Parathyroid adenoma (tissue), 2 donors: ENCODE data around the gene NCOR1.
"Not testable (repeated sequence)": the region's sequence is repeated elsewhere in the genome, so short reads cannot be mapped to it uniquely, and the experiment has no call there.

Experiments used
- H2AFZ ChIP-seq: fragments of 300-600 bp; sonication (generic); one replicate; pipeline ENCODE4 v1.7.0; 2017; ENCODE audit warnings: antibody characterized with exemption, mild to moderate bottlenecking
- H3K27ac ChIP-seq: fragments of 300-600 bp; sonication (generic); one replicate; pipeline ENCODE4 v1.7.0; 2017
- H3K27me3 ChIP-seq: fragments of 300-600 bp; sonication (generic); one replicate; pipeline ENCODE4 v1.7.0; 2017; ENCODE audit warnings: low read length; ENCODE audit not compliant: control insufficient read depth, insufficient read depth
- H3K36me3 ChIP-seq: fragments of 300-600 bp; sonication (generic); one replicate; pipeline ENCODE4 v1.7.0; 2017; ENCODE audit warnings: low read length; ENCODE audit not compliant: control insufficient read depth, insufficient read depth
- H3K4me1 ChIP-seq: fragments of 300-600 bp; sonication (generic); one replicate; pipeline ENCODE4 v1.7.0; 2017; ENCODE audit warnings: control low read depth
- H3K4me2 ChIP-seq: fragments of 300-600 bp; sonication (generic); one replicate; pipeline ENCODE4 v1.7.0; 2017; ENCODE audit warnings: low read length
- H3K4me3 ChIP-seq: fragments of 300-600 bp; sonication (generic); one replicate; pipeline ENCODE4 v1.7.0; 2017; ENCODE audit warnings: low read depth, low read length
- H3K79me2 ChIP-seq: fragments of 300-600 bp; sonication (generic); one replicate; pipeline ENCODE4 v1.7.0; 2017; ENCODE audit warnings: control low read depth
- H3K9ac ChIP-seq: fragments of 300-600 bp; sonication (generic); one replicate; pipeline ENCODE4 v1.7.0; 2017; ENCODE audit warnings: mild to moderate bottlenecking
- H3K9me3 ChIP-seq: fragments of 300-600 bp; sonication (generic); one replicate; pipeline ENCODE4 v1.7.0; 2017; ENCODE audit warnings: low read length; ENCODE audit not compliant: control insufficient read depth
- TF ChIP-seq, protein P1 (sequence below): fragments of 300-600 bp; sonication (generic); IDR thresholded peaks from one replicate; pipeline ENCODE4 v1.7.0; 2017; ENCODE audit warnings: antibody characterized with exemption, mild to moderate bottlenecking
- donor health status: primary hyperparathyroidism.

NCOR1 gene

DNA sequence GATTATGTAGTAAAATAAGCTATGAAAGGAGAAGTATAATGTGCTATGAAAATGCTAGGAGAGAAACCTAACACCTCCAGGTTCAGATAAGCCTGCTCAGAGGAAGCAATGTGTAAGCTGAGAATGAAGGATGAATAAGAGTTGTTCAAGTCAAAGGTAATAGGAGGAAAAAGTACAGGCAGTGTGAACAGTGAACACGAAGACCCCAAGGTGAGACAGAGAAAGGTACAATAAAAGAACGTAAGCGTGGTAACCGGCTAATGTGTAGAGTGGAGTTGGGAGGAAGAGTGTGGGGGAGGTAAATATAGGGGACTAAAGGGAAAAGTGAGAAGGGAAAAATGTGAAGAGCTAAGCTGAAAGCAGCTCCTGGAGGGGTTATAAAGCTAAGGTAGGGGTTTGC lies 141.5 kb downstream of the NCOR1 start:
- peaks cover 2% of the 10 kb centered on the region for H3K79me2 ChIP-seq
- H3K4me3 ChIP-seq, result no peak overlapping the region
- H3K27ac ChIP-seq, result no peak overlapping the region
- no peaks in the 10 kb centered on the region for H3K27me3 ChIP-seq
- H3K4me2 ChIP-seq, result no peak overlapping the region
- H3K4me1 ChIP-seq, result no peaks in the 10 kb centered on the region
- no peak overlapping the region for H3K9ac ChIP-seq
- TF ChIP-seq, protein P1, sequence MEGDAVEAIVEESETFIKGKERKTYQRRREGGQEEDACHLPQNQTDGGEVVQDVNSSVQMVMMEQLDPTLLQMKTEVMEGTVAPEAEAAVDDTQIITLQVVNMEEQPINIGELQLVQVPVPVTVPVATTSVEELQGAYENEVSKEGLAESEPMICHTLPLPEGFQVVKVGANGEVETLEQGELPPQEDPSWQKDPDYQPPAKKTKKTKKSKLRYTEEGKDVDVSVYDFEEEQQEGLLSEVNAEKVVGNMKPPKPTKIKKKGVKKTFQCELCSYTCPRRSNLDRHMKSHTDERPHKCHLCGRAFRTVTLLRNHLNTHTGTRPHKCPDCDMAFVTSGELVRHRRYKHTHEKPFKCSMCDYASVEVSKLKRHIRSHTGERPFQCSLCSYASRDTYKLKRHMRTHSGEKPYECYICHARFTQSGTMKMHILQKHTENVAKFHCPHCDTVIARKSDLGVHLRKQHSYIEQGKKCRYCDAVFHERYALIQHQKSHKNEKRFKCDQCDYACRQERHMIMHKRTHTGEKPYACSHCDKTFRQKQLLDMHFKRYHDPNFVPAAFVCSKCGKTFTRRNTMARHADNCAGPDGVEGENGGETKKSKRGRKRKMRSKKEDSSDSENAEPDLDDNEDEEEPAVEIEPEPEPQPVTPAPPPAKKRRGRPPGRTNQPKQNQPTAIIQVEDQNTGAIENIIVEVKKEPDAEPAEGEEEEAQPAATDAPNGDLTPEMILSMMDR, result no peak
- no peak overlapping the region for H2AFZ ChIP-seq
- no peaks in the 10 kb centered on the region for H3K9me3 ChIP-seq
- no peaks in the 10 kb centered on the region for H3K36me3 ChIP-seq

DNA sequence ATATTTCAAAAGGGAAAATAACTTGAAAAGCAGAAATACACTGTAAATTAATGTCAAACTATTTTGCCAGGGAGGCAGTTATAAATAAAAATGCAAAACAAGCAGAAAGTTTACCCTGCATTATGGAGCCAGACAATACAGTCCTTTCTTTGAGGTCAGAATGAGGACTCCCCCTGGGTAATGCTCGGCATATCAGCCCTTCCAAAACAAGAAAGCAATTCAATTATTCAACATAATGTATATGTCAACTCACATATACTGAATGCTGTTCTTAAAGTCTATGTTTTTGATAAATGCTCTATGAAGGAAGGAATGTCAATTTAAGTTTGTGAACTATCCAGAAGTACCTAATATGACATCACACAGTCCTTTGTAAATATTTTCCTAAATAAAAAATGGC lies 143.3 kb downstream of the NCOR1 start:
- no peaks in the 10 kb centered on the region for H3K36me3 ChIP-seq
- no peak overlapping the region for H3K27ac ChIP-seq
- TF ChIP-seq, protein P1, result no peak
- H3K9me3 ChIP-seq, result no peaks in the 10 kb centered on the region
- H3K79me2 ChIP-seq, result peaks cover 2% of the 10 kb centered on the region
- H3K9ac ChIP-seq, result no peak overlapping the region
- no peak overlapping the region for H3K4me2 ChIP-seq
- H3K27me3 ChIP-seq, result no peaks in the 10 kb centered on the region
- no peak overlapping the region for H2AFZ ChIP-seq
- no peak overlapping the region for H3K4me3 ChIP-seq
- H3K4me1 ChIP-seq, result no peaks in the 10 kb centered on the region

DNA sequence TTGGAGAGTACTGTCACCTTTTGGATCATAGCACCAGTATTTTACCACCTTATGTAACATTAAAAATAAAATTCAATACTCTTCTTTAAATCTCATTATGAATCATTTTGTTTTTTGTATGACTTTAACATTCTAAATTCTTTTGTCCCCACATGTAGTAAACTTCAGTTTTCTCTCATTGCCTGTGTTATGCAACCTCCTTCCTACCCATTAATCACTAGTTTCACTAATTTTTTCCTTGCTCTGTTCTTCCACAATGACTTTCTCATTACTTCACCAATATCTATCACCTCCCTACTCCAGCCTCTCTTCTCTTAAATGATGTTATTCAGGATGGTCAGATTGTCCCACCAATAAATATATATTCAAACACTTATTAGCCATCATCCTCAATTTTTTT lies 147.0 kb downstream of the NCOR1 start:
- H3K4me1 ChIP-seq, result no peaks in the 10 kb centered on the region
- H3K9me3 ChIP-seq, result no peaks in the 10 kb centered on the region
- TF ChIP-seq, protein P1, result no peak
- no peaks in the 10 kb centered on the region for H3K27me3 ChIP-seq
- no peak overlapping the region for H3K9ac ChIP-seq
- H3K4me2 ChIP-seq, result no peak overlapping the region
- no peaks in the 10 kb centered on the region for H3K36me3 ChIP-seq
- no peak overlapping the region for H3K27ac ChIP-seq
- H2AFZ ChIP-seq, result no peak overlapping the region
- peaks cover 2% of the 10 kb centered on the region for H3K79me2 ChIP-seq
- no peak overlapping the region for H3K4me3 ChIP-seq

DNA sequence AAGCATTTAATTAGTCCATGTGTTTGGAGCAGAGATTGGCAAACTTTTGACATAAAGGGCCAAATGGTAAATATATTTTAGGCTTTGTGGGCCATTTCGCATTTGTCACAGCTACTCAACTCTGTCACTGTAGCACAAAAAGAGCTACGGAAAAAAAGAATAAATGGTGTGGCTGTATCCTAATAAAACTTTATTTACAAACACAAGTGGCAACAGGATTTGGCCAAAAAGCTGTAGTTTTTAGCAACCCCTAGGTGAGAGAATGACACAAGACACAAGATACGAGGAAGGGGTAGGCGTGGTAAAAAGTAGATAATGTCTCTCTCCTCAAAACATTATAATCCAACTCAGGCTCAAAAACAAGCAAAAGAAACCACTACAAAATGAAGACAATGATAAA lies 149.2 kb downstream of the NCOR1 start:
- no peak overlapping the region for H3K4me3 ChIP-seq
- no peaks in the 10 kb centered on the region for H3K4me1 ChIP-seq
- no peaks in the 10 kb centered on the region for H3K36me3 ChIP-seq
- H3K9me3 ChIP-seq, result no peaks in the 10 kb centered on the region
- H3K27me3 ChIP-seq, result no peaks in the 10 kb centered on the region
- no peak overlapping the region for H3K4me2 ChIP-seq
- peaks cover 2% of the 10 kb centered on the region for H3K79me2 ChIP-seq
- TF ChIP-seq, protein P1, result no peak
- no peak overlapping the region for H3K27ac ChIP-seq
- H2AFZ ChIP-seq, result no peak overlapping the region
- no peak overlapping the region for H3K9ac ChIP-seq

DNA sequence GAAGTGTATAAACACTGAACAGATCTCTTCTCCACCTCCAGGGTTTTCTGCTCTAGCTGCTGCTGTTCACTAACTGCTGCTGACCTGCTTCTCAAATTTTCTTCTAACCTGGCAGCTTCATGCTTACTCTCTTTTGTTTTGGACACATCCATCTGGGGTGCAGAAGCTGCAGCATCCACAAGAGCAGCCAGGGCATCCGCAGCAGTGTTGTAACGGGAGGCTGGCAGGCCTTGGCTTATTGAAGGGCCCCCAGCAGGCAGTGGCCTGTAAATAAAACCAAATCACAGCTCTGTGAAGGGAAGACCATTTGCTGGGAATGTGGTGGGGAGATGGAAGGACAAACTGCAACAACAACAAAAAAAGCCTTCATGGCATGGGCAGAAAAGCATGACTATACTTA lies 153.7 kb downstream of the NCOR1 start:
- TF ChIP-seq, protein P1, result no peak
- H3K79me2 ChIP-seq, result no peaks in the 10 kb centered on the region
- H3K27ac ChIP-seq, result no peak overlapping the region
- H3K4me2 ChIP-seq, result no peak overlapping the region
- H3K27me3 ChIP-seq, result no peaks in the 10 kb centered on the region
- H3K36me3 ChIP-seq, result no peaks in the 10 kb centered on the region
- H2AFZ ChIP-seq, result no peak overlapping the region
- H3K9me3 ChIP-seq, result no peaks in the 10 kb centered on the region
- no peak overlapping the region for H3K4me3 ChIP-seq
- no peaks in the 10 kb centered on the region for H3K4me1 ChIP-seq
- no peak overlapping the region for H3K9ac ChIP-seq

DNA sequence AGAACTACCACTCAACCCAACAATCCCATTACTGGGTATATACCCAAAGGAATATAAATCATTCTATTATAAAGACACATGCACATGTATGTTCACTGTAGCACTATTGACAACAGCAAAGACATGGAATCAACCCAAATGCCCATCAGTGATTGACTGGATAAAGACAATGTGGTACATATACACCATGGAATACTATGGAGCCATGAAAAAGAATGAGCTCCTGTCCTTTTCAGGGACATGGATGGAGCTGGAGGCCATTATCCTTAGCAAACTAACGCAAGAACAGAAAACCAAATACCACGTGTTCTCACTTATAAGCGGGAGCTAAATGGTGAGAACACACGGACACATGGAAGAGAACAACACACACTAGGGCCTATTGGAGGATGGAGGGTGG lies 160.2 kb downstream of the NCOR1 start:
- H3K27me3 ChIP-seq, H3K9ac ChIP-seq, H2AFZ ChIP-seq, H3K79me2 ChIP-seq, H3K36me3 ChIP-seq, H3K9me3 ChIP-seq, H3K4me3 ChIP-seq, H3K4me2 ChIP-seq, H3K4me1 ChIP-seq, H3K27ac ChIP-seq: not testable (repeated sequence)
